WERI-Rb-1 (cell line): ENCODE results near the gene MOG.
"Not testable (repeated sequence)": the region's sequence is repeated elsewhere in the genome, so short reads cannot be mapped to it uniquely, and the experiment has no call there.

Experiments
- DNase-seq: peaks from one replicate; pipeline ENCODE4 v3.0.0-alpha.2; 2020
- H3K27ac ChIP-seq: fragments of 250-450 bp; sonication (Bioruptor Pico); 2 replicates; pipeline ENCODE4 v1.5.1; 2020; ENCODE audit warnings: mild to moderate bottlenecking, moderate library complexity
- H3K27me3 ChIP-seq: fragments of 250-450 bp; sonication (Bioruptor Pico); 2 replicates; pipeline ENCODE4 v1.5.1; 2021; ENCODE audit warnings: mild to moderate bottlenecking, low read depth, moderate library complexity; ENCODE audit not compliant: insufficient read depth, severe bottlenecking
- H3K36me3 ChIP-seq: fragments of 250-450 bp; sonication (Bioruptor Pico); 2 replicates; pipeline ENCODE4 v1.5.1; 2020; ENCODE audit warnings: mild to moderate bottlenecking, moderate library complexity
- H3K4me3 ChIP-seq: 2 replicates; pipeline ENCODE4 v1.5.1; 2011; ENCODE audit warnings: low read depth, mild to moderate bottlenecking, control low read depth, low read length
- H3K9me3 ChIP-seq: fragments of 250-450 bp; sonication (Bioruptor Pico); 2 replicates; pipeline ENCODE4 v1.5.1; 2021; ENCODE audit warnings: mild to moderate bottlenecking, moderate library complexity; ENCODE audit not compliant: severe bottlenecking
- TF ChIP-seq, protein P1 (sequence below): IDR thresholded peaks from 2 replicates; pipeline ENCODE4 v1.5.1; 2011; ENCODE audit warnings: low read depth, mild to moderate bottlenecking, control low read depth, inconsistent platforms, low read length

Gene MOG

GRCh38 chr6:29666826-29667130 lies 9.9 kb downstream of the MOG start:
- Histone ChIP-seq H3K36me3 (no peaks in the 10 kb centered on the region), H3K27me3 (peaks cover 87% of the 10 kb centered on the region), H3K4me3 (no peak overlapping the region), H3K9me3 (no peaks in the 10 kb centered on the region), H3K27ac (no peak overlapping the region)
- DNase-seq: no peak
- TF ChIP-seq, protein P1, sequence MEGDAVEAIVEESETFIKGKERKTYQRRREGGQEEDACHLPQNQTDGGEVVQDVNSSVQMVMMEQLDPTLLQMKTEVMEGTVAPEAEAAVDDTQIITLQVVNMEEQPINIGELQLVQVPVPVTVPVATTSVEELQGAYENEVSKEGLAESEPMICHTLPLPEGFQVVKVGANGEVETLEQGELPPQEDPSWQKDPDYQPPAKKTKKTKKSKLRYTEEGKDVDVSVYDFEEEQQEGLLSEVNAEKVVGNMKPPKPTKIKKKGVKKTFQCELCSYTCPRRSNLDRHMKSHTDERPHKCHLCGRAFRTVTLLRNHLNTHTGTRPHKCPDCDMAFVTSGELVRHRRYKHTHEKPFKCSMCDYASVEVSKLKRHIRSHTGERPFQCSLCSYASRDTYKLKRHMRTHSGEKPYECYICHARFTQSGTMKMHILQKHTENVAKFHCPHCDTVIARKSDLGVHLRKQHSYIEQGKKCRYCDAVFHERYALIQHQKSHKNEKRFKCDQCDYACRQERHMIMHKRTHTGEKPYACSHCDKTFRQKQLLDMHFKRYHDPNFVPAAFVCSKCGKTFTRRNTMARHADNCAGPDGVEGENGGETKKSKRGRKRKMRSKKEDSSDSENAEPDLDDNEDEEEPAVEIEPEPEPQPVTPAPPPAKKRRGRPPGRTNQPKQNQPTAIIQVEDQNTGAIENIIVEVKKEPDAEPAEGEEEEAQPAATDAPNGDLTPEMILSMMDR: no peak

GRCh38 chr6:29667158-29667557 lies 10.3 kb downstream of the MOG start:
- no peak overlapping the region for H3K27ac ChIP-seq
- no peaks in the 10 kb centered on the region for H3K36me3 ChIP-seq

DNA sequence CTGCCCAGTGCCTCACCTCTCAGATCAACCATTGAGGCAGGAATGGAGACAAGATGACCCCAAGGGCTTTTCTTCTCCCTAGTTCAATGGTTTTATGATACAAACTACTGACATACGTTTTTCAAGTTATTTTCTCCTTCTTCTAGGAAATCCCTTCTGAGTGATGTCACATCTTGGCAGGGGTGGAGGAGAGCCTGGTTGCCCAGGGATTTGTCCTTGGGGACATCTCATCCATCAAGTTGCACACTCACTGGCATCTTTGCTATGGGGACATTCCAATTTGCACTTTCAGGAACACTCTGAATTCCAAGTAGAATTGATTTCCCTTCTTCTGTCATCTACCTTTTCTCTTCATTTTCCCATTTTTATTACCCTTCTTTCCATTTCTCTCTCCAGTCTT lies 14.1 kb downstream of the MOG start:
- Histone ChIP-seq H3K36me3 (no peaks in the 10 kb centered on the region), H3K27me3 (peaks cover 98% of the 10 kb centered on the region), H3K4me3 (no peak overlapping the region), H3K27ac (no peak overlapping the region), H3K9me3 (peaks cover 8% of the 10 kb centered on the region)
- no peak for DNase-seq
- TF ChIP-seq, protein P1: no peak

More at GRCh38 chr6:29667158-29667557, 10.3 kb downstream of the MOG start:
- no peak for DNase-seq
- no peak overlapping the region for H3K4me3 ChIP-seq
- peaks cover 87% of the 10 kb centered on the region for H3K27me3 ChIP-seq
- H3K9me3 ChIP-seq: no peaks in the 10 kb centered on the region
- TF ChIP-seq, protein P1: no peak

GRCh38 chr6:29672116-29672515 lies 15.2 kb downstream of the MOG start:
- H3K4me3 ChIP-seq, H3K27ac ChIP-seq, DNase-seq, H3K9me3 ChIP-seq, H3K36me3 ChIP-seq: not testable (repeated sequence)
- peaks cover 94% of the 10 kb centered on the region for H3K27me3 ChIP-seq

DNA sequence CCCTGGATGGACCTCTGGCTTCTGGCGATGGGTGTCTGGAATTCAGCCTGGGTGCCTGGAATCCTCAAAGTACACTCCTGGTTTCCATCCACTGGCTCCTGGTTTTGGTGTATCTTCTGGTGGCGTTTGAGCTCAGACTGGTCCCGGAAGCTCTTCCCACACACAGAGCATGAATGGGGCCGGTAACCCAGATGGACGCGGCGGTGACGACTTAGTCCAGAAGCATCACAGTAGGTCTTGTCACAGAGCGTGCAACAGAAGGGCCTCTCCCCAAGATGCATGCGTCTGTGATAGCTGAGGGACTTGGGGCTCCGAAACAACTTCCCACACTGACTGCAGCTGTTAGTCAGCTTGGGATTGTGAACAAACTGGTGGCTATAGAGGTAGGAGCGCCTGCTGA lies 16.3 kb downstream of the MOG start:
- Histone ChIP-seq H3K4me3 (no peak overlapping the region), H3K36me3 (no peaks in the 10 kb centered on the region), H3K9me3 (peaks cover 8% of the 10 kb centered on the region), H3K27me3 (peaks cover 90% of the 10 kb centered on the region), H3K27ac (no peak overlapping the region)
- TF ChIP-seq, protein P1: no peak
- DNase-seq: no peak

GRCh38 chr6:29674008-29674407 lies 17.1 kb downstream of the MOG start:
- H3K9me3 ChIP-seq: peaks cover 8% of the 10 kb centered on the region
- TF ChIP-seq, protein P1: no peak
- DNase-seq: no peak
- no peaks in the 10 kb centered on the region for H3K36me3 ChIP-seq
- H3K4me3 ChIP-seq: no peak overlapping the region
- H3K27me3 ChIP-seq: peaks cover 87% of the 10 kb centered on the region
- no peak overlapping the region for H3K27ac ChIP-seq
